ENCODE measurements around the gene JPH3.

The JPH3 gene

GRCh38 chr16:87582966-87583325 is 19.4 kb upstream of the JPH3 start:
- FAIRE-seq (no peak), DNase-seq (ENCODE audit: insufficient read length, low spot score) (no peak)
- no peak for TF ChIP-seq CTCF (IDR thresholded peaks at IDR 0.05; ENCODE audit: insufficient read depth, missing control alignments)

GRCh38 chr16:87583453-87584131 is 18.7 kb upstream of the JPH3 start:
- FAIRE-seq (no peak), DNase-seq (ENCODE audit: insufficient read length, low spot score) (no peak)
- no peak for TF ChIP-seq CTCF (IDR thresholded peaks at IDR 0.05; ENCODE audit: insufficient read depth, missing control alignments)

GRCh38 chr16:87584271-87584670 is 18.0 kb upstream of the JPH3 start:
- FAIRE-seq (no peak), DNase-seq (ENCODE audit: insufficient read length, low spot score) (no peak)
- no peak for TF ChIP-seq CTCF (IDR thresholded peaks at IDR 0.05; ENCODE audit: insufficient read depth, missing control alignments)

- TF ChIP-seq CTCF (IDR thresholded peaks at IDR 0.05; ENCODE audit: insufficient read depth, missing control alignments) = no peak
- DNase-seq (ENCODE audit: insufficient read length, low spot score) (no peak), FAIRE-seq (no peak)
Observed at GRCh38 chr16:87584975-87585374, 17.3 kb upstream of the JPH3 start.

- DNase-seq (ENCODE audit: insufficient read length, low spot score) = no peak
- TF ChIP-seq CTCF (IDR thresholded peaks at IDR 0.05; ENCODE audit: insufficient read depth, missing control alignments) = no peak
- FAIRE-seq = no peak
Observed at GRCh38 chr16:87585442-87586200, 16.7 kb upstream of the JPH3 start.

- DNase-seq (ENCODE audit: insufficient read length, low spot score) (no peak), FAIRE-seq (no peak)
- no peak for TF ChIP-seq CTCF (IDR thresholded peaks at IDR 0.05; ENCODE audit: insufficient read depth, missing control alignments)
Observed at GRCh38 chr16:87586201-87586782, 16.0 kb upstream of the JPH3 start.

GRCh38 chr16:87587636-87588035 is 14.7 kb upstream of the JPH3 start:
- TF ChIP-seq CTCF (IDR thresholded peaks at IDR 0.05; ENCODE audit: insufficient read depth, missing control alignments) = no peak
- DNase-seq (ENCODE audit: insufficient read length, low spot score) (no peak), FAIRE-seq (no peak)

Measured in D721Med (cell line).